GM19025 (cell line): ENCODE measurements around the gene POLR2A.
A peak's percentile ranks its signal among the peaks of the same experiment; 100 is the strongest.
"Not testable (repeated sequence)": the region's sequence is repeated elsewhere in the genome, so short reads cannot be mapped to it uniquely, and the experiment has no call there.

Experiments used
- ATAC-seq: cut with Tn5 transposase; IDR thresholded peaks from one replicate; pipeline ENCODE4 v1.9.1; 2021; ENCODE audit warnings: mild to moderate bottlenecking, low read depth, moderate library complexity; ENCODE audit not compliant: unreplicated experiment

Gene POLR2A

GRCh38 chr17:7477392-7478275 lies 6.5 kb upstream of the POLR2A start:
- no peak for ATAC-seq

- ATAC-seq = no peak
Observed at GRCh38 chr17:7478276-7479212, 5.6 kb upstream of the POLR2A start.

GRCh38 chr17:7479213-7480088 lies 4.7 kb upstream of the POLR2A start, which contains the start of gene ZBTB4:
TSS of gene ZBTB4 (minus strand) at chr17:7479631. CDS start at chr17:7466801, 12,830 bp downstream.
- ATAC-seq = no peak

- no peak for ATAC-seq
Observed at GRCh38 chr17:7480089-7480384, 4.1 kb upstream of the POLR2A start.

GRCh38 chr17:7481275-7481674 lies 2.9 kb upstream of the POLR2A start, which contains the start of gene SLC35G6:
TSS of gene SLC35G6 (plus strand) at chr17:7481446. CDS start at chr17:7481517, 71 bp downstream.
- ATAC-seq = not testable (repeated sequence)

- ATAC-seq = not testable (repeated sequence)
Observed at GRCh38 chr17:7481842-7482741, 2.1 kb upstream of the POLR2A start.

- not testable (repeated sequence) for ATAC-seq
Observed at GRCh38 chr17:7482742-7483088, 1.5 kb upstream of the POLR2A start.

- peak; percentile 25 for ATAC-seq
Observed at GRCh38 chr17:7483255-7484066, 705 bp upstream of the POLR2A start.

- ATAC-seq = no peak
Observed at GRCh38 chr17:7484919-7485377, 782 bp downstream of the POLR2A start.

- ATAC-seq = no peak
Observed at GRCh38 chr17:7486181-7486580, 2.0 kb downstream of the POLR2A start.

GRCh38 chr17:7490144-7490543 lies 6.0 kb downstream of the POLR2A start:
- no peak for ATAC-seq

GRCh38 chr17:7491583-7491982 lies 7.4 kb downstream of the POLR2A start:
- ATAC-seq = no peak

GRCh38 chr17:7493941-7494340 lies 9.8 kb downstream of the POLR2A start:
- ATAC-seq = no peak

- no peak for ATAC-seq
Observed at GRCh38 chr17:7495906-7496434, 11.8 kb downstream of the POLR2A start.

- no peak for ATAC-seq
Observed at GRCh38 chr17:7496470-7497183, 12.5 kb downstream of the POLR2A start.

GRCh38 chr17:7497228-7497627 lies 13.1 kb downstream of the POLR2A start:
- ATAC-seq = no peak

- ATAC-seq = no peak
Observed at GRCh38 chr17:7497636-7498035, 13.5 kb downstream of the POLR2A start.

GRCh38 chr17:7499161-7499560 lies 15.0 kb downstream of the POLR2A start:
- ATAC-seq = no peak
